Islet precursor cell (in vitro differentiated cells): ENCODE measurements around the gene TMCC3.
"Not testable (repeated sequence)": the region's sequence is repeated elsewhere in the genome, so short reads cannot be mapped to it uniquely, and the experiment has no call there.

Experiments used
- DNase-seq: peaks from one replicate; pipeline ENCODE4 v3.0.0-alpha.2; 2018

Gene TMCC3, protein sequence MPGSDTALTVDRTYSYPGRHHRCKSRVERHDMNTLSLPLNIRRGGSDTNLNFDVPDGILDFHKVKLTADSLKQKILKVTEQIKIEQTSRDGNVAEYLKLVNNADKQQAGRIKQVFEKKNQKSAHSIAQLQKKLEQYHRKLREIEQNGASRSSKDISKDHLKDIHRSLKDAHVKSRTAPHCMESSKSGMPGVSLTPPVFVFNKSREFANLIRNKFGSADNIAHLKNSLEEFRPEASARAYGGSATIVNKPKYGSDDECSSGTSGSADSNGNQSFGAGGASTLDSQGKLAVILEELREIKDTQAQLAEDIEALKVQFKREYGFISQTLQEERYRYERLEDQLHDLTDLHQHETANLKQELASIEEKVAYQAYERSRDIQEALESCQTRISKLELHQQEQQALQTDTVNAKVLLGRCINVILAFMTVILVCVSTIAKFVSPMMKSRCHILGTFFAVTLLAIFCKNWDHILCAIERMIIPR

DNA sequence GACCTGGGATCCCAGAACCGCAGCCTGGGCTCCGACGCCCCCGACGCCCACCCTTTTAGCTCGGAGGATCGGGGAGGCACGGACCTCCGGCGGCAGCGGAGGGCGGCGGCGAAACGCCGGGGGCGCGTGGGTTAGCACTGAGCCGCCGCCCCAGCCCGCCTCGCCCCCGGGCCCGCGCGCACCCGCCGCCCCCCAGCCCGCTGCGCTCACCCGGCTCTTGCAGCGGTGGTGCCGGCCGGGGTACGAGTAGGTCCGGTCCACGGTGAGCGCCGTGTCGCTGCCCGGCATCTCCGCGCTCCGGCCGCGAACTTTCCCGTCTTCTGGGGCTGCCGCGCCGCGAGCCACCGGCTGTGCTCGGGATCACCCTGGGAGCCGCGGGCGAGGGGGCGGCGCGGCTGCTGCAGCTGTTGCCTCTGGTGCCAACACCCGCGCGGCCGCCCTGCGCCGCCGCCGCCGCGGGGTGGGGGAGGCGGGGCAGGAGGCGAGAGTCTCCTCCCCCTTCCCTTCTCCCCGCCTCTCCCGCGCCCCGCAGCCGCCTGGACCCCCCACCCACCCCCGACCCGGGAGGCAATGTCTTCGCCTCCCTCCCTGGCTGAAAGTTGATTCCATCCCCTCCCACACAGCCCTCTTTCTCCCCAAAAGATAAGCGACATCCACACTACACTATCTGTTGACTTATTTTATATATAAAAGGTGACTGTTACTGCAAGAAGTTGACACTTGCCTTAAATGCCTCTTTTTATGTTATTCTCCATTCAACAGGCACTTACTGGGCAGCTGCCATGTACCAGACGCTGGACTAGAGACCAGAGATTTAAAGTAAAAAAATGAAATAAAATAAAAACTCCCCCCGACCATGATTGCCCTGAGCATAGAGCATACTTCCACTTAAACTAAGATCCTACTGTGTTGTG is at the start of gene TMCC3:
TMCC3 (minus strand) TSS at position 415 of the 914 bp plus-strand sequence; CDS start at position 288, 127 bp downstream.
- DNase-seq = peak; percentile 76

DNA sequence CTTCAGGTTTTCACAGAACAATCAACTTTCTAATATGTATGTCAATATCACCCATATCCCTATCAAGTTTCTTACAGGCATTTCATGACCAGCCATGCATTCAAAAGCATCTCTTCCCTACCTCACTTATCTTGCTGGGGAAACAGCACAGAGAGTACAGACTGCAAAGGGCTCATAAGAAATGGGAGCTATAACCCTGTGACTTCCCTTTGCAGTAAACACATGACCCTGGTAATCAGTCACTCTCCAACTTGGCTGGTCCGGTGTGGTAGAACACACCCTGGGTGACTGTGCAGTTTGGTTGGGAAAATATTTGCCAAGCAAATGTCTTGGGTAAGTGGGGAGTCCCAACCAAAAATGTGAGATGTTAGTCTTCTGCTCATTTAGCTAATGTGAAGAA is 49.4 kb upstream of the TMCC3 start:
- no peak for DNase-seq

DNA sequence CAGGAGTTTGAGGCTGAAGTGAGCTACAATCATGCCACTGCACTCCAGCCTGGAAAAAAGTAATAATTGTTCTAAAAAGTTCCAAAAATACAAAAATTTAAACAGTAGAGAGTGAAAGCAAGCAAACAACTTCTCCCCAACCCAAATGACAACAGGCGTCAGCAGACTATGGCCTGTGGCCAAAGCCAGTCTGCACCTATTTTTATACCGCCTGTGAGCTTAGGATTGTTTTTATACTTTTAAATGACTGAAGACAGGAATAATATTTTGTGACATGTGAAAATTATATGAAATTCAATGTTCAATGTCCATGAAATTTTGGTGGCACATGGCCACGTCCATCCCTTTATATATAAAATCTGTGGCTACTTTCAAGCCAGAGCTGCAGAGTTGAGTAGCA is 48.2 kb upstream of the TMCC3 start:
- DNase-seq = no peak

DNA sequence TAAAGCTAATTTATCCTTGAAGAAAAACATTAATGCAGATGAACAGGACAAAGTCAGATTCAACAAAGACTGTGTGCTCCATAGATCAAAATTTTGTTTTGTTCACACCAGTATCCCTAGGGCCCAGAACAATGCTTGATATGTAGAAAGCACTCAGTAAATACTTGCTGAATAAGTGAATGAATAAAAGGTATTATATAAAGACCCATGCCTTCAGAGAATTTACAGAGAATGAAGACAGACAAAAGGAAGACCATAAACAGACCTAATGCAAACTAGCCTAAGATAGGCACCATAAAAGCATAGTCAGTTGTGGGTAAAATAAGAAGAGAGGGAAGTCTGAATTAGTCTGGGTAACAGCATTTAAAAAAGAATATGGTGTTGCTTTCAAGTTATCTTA is 47.3 kb upstream of the TMCC3 start:
- DNase-seq = no peak

DNA sequence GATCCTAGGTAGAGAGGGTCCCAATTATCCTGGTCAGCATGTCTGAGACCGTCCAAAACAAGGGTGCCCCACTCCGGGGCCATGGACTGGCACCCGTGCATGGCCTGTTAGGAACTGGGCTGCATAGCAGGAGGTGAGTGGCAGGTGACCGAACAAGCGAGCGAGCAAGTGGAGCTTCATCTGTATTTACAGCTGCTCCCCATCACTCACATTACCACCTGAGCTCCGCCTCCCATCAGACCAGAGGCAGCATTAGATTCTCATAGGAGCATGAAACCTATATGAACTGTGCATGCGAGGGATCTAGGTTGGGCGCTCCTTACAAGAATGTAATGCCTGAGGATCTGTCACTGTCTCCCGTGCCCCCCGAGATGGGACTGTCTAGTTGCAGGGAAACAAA is 44.4 kb upstream of the TMCC3 start:
- no peak for DNase-seq

DNA sequence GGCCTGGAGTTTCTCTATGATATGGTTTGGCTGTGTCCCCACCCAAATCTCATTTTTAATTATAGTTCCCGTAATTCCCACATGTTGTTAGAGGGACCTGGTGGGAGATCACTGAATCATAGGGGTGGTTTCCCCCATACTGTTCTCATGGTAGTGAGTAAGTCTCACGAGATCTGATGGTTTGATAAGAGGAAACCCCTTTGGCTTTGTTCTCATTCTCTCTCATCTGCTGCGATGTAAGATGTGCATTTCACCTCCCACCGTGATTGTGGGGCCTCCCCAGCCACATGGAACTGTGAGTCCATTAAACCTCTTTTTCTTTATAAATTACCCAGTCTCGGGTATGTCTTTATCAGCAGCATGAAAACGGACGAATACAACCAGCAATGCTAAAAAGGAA is 42.5 kb upstream of the TMCC3 start:
- DNase-seq = not testable (repeated sequence)

DNA sequence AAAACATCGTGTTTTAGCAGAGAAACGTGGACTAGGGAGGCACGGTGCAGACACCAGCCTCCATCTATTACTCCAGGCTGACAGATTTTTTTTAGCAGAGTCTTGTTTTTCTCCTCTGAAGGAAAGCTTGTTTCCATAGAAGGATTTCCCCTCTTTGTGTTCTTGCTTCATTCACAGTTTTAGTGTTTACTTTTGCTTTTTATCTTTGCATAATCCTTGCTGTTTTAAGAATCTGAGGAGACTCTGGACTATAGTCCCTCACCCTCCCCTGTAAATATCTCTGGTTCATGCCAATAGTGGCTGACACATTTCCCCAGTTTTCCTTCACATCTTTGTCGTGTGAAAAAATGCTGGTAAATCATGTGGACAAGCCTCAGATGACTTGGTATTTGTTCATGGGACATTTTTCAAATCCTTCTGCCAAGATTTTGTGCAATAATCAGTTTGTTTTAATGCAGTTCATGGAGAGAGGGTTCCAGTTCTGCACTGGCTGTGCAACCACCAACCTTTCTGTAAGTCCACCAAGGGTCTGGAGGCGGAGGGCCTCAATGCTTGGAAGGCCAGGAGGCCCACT is 39.9 kb upstream of the TMCC3 start:
- DNase-seq = no peak

DNA sequence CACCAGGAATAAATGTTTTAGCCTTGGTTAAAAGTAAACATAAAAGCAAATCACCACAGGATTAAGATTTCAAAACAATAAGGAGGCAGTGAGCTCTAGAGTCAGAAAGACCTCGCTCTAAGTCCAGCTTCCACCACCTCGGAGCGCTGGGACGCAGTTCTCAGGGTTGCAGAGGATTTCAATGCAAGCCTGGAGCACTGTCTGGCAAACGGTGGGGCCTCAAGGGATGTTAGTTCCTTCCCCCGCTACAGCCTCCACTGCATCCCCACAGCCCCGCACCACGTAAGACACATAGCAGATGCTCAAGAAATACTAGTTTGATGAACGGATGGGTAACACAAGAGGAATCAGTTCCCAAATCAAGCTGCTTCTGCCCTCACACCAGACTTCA is 39.3 kb upstream of the TMCC3 start:
- no peak for DNase-seq

DNA sequence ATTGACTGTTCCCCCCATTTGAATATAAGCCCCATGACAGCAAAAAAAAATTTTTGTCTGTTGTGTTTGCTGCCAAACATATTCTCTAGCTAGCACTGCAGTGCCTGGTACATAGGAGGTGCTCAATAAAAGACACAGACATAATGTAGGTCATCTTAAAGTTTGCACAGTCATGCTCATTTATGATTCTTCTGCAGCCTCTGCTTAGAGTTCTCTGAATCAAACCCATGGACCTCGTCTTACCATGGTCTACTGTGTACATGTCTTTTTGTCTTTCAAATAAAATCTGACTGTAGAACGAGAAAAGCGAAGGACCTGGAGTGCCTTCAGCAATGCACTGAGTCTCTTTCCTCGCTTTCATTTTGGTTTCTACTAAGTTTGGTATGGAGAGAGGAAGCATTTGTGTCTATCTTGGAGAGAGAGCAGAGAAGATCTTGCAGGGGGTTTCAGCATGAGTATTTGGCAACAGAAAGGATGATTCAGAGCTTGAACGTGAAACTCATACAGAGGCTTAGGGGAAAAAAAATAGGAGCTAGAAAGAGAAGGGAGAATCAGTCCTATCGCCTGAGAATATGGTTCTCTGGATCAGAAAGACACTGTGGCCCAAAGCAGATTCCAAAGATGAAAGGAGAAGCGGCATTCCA is 38.8 kb upstream of the TMCC3 start:
- peak; percentile 12 for DNase-seq

DNA sequence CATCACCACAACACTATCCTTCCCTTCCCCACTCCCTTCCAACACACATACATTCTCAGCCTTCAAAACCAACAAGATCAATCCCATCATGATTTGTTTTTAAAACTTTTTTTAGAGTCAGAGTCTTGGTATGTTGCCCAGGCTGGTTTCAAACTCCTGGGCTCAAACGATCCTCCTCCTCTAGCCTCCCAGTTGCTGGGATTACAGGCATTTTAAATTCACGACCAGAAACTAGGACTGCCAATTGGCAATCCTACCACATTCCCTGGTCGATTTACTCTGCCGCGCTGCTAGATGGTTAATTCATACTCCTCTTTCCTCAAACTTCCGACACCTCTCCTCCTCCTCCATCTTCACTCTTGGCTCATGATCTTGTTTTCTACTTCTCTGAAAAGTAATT is 37.5 kb upstream of the TMCC3 start:
- DNase-seq = peak; percentile 31

DNA sequence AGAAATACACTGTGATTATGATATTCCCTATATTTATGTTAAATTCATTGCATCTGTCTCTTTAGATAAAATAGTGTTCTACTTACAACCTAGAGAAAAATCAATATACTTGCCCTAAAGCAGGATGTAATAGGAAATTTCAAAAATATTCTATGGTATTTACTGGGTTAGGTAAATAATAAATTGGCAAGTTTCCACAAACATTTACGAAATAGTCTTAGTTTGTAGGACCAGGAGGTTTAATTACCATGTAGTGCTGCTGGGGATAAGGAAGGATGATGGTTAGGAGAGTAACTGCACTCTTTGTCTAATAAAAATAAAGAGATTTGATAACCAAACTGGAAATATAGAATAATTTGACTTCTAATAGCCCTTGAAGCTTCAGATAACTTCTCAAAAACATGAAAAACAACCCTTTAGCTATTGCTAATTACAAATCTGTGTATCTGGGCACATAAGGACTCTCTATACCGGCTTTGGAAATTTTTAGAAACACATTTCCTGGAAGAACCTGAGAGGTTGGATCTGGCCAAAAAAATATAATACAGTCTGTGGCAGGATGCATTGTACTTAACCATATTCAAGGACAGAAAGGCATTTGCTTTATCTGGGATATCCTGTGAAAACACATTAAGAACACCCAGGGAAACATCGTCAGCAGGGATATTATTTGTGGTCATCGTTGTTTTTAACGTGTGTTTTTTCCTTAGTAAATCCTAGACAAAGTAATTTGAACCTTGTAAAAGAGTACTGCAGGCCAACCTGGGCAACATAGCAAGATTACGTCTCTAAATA is 36.7 kb upstream of the TMCC3 start:
- no peak for DNase-seq

DNA sequence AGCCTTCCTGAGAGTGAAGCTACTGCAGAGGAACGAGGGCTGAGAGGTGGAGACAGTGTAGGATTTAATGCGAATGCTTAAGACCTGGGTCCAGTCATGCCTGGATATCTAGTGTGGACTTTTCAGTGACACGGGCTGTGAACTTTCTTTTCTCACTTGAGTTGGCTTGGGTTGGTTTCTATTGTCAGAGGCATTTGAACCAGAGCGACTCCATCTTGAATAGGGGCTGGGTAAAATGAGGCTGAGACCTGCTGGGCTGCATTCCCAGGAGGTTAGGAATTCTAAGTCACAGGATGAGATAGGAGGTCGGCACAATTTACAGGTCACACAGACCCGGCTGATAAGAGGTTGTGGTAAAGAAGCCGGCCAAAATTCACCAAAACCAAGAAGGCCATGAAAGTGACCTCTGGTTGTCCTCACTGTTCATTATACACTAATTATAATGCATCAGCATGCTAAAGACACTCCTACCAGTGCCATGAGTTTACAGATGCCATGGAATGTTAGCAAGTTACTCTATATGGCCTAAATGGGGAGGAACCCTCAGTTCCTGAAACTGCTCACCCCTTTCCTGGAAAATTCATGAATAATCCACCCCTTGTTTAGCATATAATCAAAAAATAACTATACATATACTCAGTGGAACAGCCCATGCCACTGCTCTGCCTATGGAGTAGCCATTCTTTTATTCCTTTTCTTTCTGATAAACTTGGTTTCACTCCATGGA is 34.2 kb upstream of the TMCC3 start:
- DNase-seq = peak; percentile 29

DNA sequence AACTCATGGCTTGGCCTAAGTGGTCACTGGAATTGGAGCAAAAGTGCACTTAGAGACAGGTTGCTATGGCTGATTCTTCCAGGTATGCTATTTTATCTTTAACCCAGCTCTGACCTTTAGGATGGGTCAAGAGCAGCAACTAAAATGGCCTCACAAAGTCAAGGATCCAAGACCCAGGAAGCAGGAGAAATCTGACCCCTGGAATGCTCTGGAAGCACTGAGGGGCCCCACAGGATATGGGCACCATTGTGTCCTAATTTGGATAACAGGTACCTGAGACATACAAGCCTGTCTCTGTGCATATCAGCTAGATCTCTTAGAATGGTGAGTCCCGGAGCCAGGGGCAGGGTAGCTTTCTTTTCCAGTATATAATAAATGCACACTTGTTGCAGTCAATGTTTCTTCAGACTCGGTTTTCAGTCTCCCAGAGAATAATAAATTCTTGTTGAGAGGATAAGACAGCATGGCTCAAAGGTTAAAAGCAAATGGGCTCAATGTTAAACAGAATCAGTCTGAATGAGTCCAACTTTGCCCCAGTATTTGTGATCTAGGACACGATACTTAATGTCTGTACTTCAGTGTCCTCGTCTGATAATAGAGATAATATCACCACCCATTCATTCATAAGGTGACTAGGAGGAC is 29.3 kb upstream of the TMCC3 start:
- peak; percentile 52 for DNase-seq

DNA sequence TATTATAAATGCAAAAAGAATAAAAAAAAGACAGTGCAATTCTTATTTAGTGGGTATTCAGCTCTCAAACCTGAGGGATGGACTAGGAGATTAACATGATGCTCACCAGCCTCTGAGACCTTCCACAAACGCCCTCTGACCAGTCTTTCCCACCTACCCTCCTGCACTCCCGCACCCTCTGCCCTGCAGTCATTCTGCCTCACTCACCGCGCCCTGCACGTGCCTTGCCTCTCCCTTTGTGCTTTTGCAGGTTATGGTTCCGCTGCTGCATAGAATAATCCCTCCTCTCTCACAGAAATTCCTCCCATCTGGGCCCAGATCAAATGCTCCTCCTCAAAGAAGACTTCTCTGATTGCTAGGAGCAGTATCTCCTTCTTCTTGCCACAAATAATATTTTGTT is 28.5 kb upstream of the TMCC3 start:
- peak; percentile 55 for DNase-seq

DNA sequence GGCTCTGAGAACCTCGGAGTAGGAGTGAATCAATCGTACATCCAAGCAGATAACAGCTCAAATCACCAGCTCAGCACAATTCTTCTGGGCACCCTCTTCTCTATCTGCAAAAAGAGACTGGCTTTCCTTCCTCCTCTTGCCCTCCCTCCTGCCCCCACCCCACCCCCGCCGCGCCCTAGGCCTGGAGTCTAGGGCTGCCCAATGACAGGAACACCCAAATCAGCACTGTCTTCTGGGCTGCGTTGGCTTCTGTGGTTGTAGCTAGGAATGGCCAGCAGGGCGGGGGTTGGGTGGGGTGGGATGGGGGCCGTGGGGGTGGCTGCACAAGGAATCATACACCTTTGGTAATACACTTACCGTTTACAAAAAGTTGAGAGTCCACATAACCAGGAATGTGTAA is 28.0 kb upstream of the TMCC3 start:
- peak; percentile 51 for DNase-seq

DNA sequence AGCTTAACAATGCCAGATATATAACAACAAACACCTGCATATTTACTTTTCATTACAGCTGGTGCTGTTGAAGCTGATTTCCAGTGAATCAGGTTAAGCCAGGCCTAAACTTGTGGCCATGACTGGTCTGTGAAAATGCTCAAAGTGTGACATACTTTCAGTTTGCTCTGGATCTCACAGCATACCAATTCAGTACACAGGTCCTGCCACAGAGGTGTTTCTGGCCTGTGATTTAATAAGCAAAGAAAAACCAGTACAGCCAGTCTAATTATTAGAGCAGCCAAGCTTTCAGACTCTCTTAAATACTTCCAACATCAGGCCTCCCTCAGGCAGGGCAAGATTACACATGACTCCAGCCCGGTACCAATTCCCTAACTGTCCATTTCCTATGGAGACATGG is 27.4 kb upstream of the TMCC3 start:
- DNase-seq = peak; percentile 66

DNA sequence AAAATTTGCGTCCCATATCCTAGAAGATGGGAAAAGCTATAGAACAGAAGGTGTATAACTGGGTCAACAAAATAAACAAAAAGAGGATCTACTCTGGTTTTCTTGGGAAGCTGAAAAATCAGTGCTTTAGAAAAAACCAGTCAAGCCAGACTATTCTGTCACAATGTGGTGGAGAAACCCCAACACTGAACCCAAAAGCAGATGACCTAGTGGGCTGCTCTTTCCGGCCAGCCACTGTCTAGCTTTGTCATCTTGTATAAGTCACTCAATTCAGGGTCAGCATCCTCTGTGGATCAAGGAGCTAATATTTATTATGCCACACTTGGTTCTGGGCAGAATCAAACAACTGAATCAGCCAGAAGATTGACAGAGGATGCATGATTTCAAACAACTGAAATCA is 26.6 kb upstream of the TMCC3 start:
- peak; percentile 15 for DNase-seq

DNA sequence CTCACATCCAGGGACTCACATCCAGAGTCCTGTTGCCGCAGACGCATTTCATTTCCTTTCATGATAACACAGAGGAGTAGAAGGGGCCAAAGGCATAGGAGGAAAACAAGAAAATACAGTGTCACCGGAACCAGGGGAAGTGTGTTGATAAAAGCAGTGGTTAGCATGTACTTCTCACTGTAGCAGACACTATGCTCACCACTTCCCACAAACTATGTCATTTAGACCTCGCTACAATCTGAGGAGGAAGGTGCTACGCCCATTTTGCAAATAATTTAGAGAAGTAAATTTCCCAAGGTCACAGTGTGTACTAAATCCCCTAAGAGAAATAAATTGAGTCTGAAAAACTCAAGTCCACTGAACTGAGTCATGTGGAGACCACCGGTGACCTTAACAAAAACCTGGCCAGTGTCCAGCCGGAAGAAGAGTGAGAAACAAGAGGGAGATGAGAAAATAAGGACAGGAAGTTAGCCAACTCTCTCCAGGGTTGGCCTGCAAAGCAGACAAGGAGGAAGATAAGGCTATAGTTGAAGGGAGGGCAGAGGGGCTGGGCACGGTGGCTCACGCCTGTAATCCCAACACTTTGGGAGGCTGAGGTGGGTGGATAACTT is 25.8 kb upstream of the TMCC3 start:
- peak; percentile 47 for DNase-seq

DNA sequence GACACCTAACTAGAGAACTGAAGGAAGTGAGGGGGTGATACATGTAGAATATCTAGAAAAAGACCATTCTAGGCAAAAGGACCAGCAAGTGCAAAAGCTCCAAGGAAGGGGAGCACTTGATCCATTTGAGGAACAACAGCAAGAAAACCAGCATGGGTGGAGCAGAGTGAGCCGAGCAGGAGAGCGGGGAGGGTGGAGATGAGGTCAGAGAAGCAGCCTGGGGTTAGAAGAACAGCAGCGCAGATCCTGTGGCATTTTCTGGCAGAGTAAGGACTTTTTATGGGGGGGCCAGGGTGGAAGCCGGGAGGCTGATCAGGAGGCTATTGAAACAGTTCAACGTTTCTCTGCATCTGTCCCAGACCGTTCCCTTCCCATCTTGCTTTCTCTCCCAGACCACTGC is 24.5 kb upstream of the TMCC3 start:
- DNase-seq = peak; percentile 54

DNA sequence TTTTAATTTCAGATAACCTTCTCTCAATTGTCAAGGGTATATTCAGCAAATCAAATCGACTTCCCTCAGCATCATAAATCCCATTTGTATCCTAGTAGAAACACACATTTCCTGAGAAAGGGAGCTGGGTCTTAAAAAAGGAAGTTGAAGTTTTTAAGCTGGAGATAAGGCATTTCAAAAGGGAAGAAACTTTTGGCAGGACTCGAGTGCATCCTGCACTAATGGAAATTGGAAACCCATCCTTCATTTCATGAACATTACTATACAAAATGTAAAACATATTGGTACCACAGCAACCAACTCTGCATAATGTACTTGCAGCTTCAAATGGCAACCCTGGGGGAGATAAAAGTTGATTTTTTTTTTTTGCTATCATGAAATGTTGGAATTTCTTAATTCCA is 23.7 kb upstream of the TMCC3 start:
- peak; percentile 3 for DNase-seq
